Kidney glomerular epithelial cell (primary cell): ENCODE measurements around the gene PPP6R2.
A peak's percentile ranks its signal among the peaks of the same experiment; 100 is the strongest.

ENCODE experiments used
- DNase-seq: peaks from one replicate; lab custom pipeline; 2025; lab: John Stamatoyannopoulos, UW

PPP6R2 gene

DNA sequence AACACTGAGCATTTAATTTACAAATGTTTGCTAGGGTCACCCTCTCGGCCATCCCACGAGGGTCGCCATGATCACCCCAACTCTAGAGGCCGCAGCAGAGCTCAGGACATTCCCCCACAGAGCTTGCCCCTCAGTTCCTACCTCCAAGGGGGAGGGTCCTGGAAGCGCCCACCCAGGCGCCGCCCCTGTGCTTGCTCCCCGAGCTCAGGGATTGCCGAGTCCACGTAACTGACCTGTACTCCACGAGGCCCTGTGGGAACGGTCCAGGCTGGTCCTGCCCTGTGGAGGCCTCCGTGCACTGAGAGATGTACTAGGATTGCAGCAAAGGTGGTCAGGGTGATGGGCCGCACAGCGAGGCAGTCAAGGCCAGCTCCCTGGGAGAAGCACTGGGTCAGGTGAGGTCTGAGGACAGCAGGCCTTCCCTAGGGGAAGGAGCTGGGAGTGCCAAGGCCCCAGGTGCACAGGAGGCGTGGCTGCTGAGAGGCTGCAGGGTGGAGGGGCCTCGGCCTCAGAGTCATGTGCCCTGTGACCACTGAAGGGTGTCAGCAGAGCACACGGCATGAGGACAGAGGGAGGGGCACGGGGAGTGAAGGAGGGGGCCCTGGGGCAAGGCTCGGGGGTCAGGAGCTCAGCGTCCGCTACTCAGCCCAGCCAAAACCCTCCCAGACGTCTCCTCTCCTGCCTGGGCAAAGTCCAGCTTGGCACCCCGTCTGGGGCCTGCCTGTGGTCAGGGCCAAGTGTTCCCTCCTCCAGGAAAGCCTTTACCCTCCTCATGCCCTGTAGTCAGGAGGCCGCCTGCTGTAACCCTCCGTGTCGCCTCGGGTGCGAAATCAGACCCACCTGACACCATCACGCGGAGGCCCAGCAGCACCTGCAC is 141.1 kb downstream of the PPP6R2 start:
- no peak for DNase-seq

GRCh38 chr22:50485221-50486131 is 142.3 kb downstream of the PPP6R2 start:
- no peak for DNase-seq

DNA sequence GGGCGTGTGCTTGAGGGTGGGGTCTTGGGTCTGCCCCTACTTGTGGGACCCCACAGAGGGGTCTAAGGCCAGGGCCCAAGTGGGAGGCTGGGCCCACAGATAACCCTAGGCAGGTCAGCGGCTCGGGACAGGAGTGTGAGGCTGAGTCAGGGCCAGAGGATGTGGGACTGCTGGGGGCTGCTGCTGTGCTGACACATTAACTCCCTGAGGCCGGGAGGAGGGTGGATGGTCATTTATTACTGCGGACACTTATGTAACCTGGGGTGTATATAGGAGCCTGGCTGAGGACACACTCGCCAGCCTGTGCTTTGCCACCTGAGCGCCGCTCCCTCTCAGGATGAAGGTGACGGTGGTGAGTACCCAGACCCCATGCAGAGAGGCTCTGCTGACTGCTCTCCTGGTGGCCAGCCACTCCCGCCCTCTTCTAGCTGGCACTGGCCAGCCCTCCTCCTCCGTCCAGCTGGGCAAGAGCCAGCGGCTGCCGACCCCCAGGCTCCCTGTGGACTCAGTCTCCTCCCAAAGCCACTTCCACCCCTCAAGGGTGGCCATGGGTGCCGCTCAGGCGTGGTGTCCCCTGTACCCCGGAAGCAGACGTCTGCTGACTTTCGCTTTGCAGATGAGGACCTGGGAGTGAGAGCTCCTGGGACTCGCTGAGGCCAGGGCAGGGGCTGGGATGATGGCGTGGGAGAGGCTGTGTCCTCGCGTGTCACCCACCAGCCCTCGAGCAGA is 143.6 kb downstream of the PPP6R2 start, which contains the start of gene MIOX:
MIOX (plus strand) TSS at position 299 of the 729 bp plus-strand sequence; CDS start at position 338, 39 bp downstream.
- DNase-seq, result peak; percentile 10

GRCh38 chr22:50487290-50488005 is 144.3 kb downstream of the PPP6R2 start:
- DNase-seq, result no peak

DNA sequence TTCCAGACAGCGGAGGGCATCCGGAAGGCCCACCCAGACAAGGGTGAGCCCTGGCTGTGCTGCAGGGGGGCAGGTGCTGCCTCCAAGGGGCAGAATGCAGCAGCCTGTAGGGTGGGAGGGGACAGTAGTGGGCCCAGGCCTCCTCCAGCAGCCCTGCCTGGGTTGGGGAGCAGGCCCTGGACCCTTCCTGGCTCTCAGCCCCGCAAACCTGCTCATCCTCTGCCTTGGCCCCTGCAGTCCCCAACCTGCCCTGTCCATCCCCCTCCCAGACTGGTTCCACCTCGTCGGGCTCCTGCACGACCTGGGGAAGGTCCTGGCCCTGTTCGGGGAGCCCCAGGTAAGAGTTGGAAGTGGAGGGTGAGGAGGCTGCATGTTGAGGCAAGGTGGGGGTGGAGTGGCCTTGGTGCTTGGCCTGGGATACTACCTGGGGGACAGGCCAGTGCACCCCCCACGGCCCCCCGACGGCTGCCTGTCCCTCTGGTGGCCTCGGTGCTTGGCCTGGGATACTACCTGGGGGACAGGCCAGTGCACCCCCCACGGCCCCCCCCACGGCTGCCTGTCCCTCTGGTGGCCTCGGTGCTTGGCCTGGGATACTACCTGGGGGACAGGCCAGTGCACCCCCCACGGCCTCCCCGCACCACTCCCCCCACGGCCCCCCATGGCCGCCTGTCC is 145.0 kb downstream of the PPP6R2 start:
- DNase-seq, result no peak

GRCh38 chr22:50488886-50489285 is 145.8 kb downstream of the PPP6R2 start:
- DNase-seq, result no peak

DNA sequence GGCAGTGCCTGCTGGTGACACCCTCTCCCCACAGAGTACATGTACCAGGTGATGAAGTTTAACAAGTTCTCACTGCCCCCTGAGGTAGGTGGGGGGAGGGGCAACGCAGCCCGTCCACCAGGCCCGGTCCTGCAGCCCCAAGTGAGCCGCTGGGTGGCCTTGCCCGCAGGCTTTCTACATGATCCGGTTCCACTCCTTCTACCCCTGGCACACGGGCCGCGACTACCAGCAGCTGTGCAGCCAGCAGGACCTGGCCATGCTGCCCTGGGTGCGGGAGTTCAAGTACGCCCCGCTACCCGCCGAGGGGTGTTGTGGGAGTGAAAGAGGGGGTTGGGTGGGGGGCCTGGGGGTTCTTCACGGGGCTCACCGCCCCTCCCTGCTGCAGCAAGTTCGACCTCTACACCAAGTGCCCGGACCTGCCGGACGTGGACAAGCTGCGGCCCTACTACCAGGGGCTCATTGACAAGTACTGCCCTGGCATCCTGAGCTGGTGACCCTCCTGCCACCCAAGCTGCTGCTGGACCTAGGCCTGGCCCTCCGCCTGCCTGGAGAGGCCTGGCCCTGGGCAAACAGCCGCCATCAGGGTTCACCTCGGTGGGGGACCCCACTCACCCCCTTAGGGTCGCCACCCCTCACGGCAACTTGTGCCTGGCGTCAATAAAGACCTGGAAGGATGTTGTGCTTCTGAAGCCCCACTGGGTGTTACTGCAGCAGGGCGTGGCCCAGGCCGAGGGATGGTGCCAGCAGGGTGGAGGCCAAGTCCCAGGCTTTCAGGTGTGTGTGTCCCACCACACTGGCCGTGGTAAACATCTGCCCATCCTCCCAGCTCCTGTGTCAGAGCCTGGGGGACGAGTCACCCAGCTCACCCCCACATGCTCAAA is 146.5 kb downstream of the PPP6R2 start:
- no peak for DNase-seq

DNA sequence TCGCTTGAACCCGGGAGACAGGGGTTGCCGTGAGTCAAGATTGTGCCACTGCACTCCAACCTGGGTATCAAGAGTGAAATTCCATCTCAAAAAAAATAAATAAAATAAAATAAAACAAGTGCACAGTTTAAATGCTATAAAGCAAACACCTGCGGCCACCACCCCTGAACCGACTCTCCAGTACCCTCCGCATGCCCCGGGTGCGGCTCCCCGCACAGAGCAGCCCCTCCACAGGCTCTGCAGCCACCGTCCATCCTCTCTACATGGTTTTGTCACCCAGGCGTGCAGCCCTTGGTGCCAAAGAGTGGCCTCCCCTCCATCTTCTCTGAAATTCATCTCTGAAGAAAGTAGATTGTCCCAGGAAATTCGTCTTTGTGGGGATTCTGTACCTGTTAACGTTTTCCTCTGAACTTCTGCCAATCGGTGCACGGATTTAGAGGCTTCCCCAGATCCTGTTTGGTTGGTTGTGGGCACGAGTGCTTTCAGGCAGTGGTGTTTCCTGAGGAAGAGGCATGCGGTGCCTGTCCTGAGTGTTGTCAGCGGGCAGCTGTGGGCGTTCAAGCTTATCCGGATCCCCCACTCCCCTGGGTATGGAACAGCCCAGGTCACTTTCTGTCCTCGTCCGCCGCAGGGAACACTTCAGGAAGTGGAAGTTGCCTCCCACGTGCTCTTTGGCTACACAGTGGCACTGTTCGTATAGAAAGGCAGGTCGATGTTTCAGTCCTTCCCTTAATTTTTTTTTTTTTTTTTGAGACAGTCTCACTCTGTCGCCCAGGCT is 147.6 kb downstream of the PPP6R2 start:
- DNase-seq, result no peak
